ENCODE data around the gene TNIK. TPM values are rescaled to one million over a fixed set of nuclear protein-coding genes. Genes with fewer than 3 reads are reported as not detected.

The TNIK gene
- total RNA-seq, 2 donors from 2014 or later = 9.0 to 11.6 TPM

GRCh38 chr3:171419457-171419856, 40.7 kb downstream of the TNIK start:
- H3K27me3 ChIP-seq = no peaks in the 10 kb centered on the region
- no peak overlapping the region for H3K27ac ChIP-seq
- DNase-seq (ENCODE audit: low spot score) = no peak
- no peak for TF ChIP-seq CTCF (IDR thresholded peaks at IDR 0.05)
- H3K36me3 ChIP-seq = no peaks in the 10 kb centered on the region
- H3K4me1 ChIP-seq = peaks cover 0 to 11% of the 10 kb centered on the region in 2 donors
- no peak overlapping the region for H3K4me3 ChIP-seq
- no peaks in the 10 kb centered on the region for H3K9me3 ChIP-seq

DNA sequence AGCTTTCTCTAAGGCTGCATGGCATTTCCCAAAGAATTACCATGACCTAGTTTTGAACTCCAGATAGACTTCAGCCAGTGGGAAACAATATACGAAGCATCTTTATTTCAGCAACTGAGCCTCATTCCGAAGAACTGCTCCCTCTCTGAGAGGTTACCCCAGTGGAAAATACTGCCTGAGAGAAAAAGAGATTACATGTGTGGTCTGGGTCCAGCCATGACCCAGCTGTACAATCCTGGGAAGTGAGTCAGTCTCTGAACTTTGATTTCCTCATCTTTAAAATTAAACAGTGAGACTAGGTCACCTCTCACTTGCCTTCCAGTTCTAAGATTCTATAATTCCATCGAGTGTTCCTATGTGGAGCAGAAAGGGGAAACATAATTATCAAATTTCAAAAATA, 42.4 kb downstream of the TNIK start:
- DNase-seq (ENCODE audit: low spot score) = peak; percentile 62
- no peaks in the 10 kb centered on the region for H3K36me3 ChIP-seq
- H3K27me3 ChIP-seq = no peaks in the 10 kb centered on the region
- no peak overlapping the region for H3K4me3 ChIP-seq
- no peak for TF ChIP-seq CTCF (IDR thresholded peaks at IDR 0.05)
- no peaks in the 10 kb centered on the region for H3K9me3 ChIP-seq
- H3K4me1 ChIP-seq = peaks cover 0 to 11% of the 10 kb centered on the region in 2 donors
- peak overlapping the region; percentile 37 to 59 for H3K27ac ChIP-seq

- H3K27me3 ChIP-seq = no peaks in the 10 kb centered on the region
- no peak overlapping the region for H3K4me3 ChIP-seq
- peak overlapping the region in 1 of 2 donors; percentile 59 for H3K27ac ChIP-seq
- no peaks in the 10 kb centered on the region for H3K36me3 ChIP-seq
- H3K4me1 ChIP-seq = peaks cover 0 to 11% of the 10 kb centered on the region in 2 donors
- DNase-seq (ENCODE audit: low spot score) = no peak
- TF ChIP-seq CTCF (IDR thresholded peaks at IDR 0.05) = no peak
- H3K9me3 ChIP-seq = no peaks in the 10 kb centered on the region
Observed at GRCh38 chr3:171417137-171417536, 43.1 kb downstream of the TNIK start.

DNA sequence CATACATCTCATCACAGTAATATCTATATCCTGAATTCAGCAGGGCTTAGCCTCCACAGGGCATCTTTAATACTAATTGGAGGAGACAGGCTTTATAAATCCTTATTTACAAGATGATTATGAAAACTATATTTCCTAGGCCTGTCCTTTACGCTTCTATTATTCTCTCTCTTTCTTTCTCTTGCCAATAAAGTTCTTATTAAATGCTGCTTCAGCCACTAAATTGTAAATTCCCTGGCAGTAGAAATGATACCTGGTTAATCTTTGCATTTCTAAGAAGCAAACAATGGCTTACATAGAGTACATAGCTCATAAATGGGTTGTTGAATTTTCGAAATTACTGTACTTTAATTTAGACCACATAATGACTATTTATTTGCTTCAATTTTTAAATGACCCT, 43.5 kb downstream of the TNIK start:
- peaks cover 0 to 11% of the 10 kb centered on the region in 2 donors for H3K4me1 ChIP-seq
- H3K4me3 ChIP-seq = no peak overlapping the region
- no peaks in the 10 kb centered on the region for H3K27me3 ChIP-seq
- DNase-seq (ENCODE audit: low spot score) = no peak
- TF ChIP-seq CTCF (IDR thresholded peaks at IDR 0.05) = no peak
- H3K9me3 ChIP-seq = no peaks in the 10 kb centered on the region
- H3K27ac ChIP-seq = no peak overlapping the region
- H3K36me3 ChIP-seq = no peaks in the 10 kb centered on the region

- no peak overlapping the region for H3K4me3 ChIP-seq
- H3K27me3 ChIP-seq = no peaks in the 10 kb centered on the region
- TF ChIP-seq CTCF (IDR thresholded peaks at IDR 0.05) = no peak
- H3K4me1 ChIP-seq = peaks cover 0 to 11% of the 10 kb centered on the region in 2 donors
- H3K27ac ChIP-seq = peak overlapping the region in 1 of 2 donors; percentile 7
- no peaks in the 10 kb centered on the region for H3K36me3 ChIP-seq
- no peaks in the 10 kb centered on the region for H3K9me3 ChIP-seq
- DNase-seq (ENCODE audit: low spot score) = no peak
Observed at GRCh38 chr3:171416061-171416460, 44.1 kb downstream of the TNIK start.

GRCh38 chr3:171415070-171415469, 45.1 kb downstream of the TNIK start:
- Histone ChIP-seq H3K9me3 (no peaks in the 10 kb centered on the region), H3K4me3 (no peak overlapping the region), H3K27ac (no peak overlapping the region), H3K36me3 (no peaks in the 10 kb centered on the region), H3K4me1 (peaks cover 0 to 11% of the 10 kb centered on the region in 2 donors), H3K27me3 (no peaks in the 10 kb centered on the region)
- DNase-seq (ENCODE audit: low spot score) = no peak
- TF ChIP-seq CTCF (IDR thresholded peaks at IDR 0.05) = no peak

Measured in right atrium auricular region (tissue), 2 donors.